Psoas muscle (tissue), 8 donors: ENCODE data around the gene TSPAN15. TPM values are rescaled to one million over a fixed set of nuclear protein-coding genes. Genes with fewer than 3 reads are reported as not detected.

Experiments used
- ATAC-seq, 4 donors: fragments of 200-7000 bp; cut with Tn5 transposase; one replicate each; pipeline ENCODE4 v1.9.1; 2020; ENCODE audit warnings: moderate library complexity in 3 of 4, mild to moderate bottlenecking in 2 of 4
- DNase-seq, 2 donors: peaks; one replicate each; pipeline ENCODE4 v3.0.0-alpha.2; 2020
- H3K27ac ChIP-seq: fragments of 200-600 bp; one replicate; pipeline ENCODE4 v1.8.0; 2022
- H3K27me3 ChIP-seq, 3 donors: fragments of 200-600 bp in 1 of 3; one replicate each; pipeline versions ENCODE4 v1.6.1 to v1.8.0; 2013 to 2022; ENCODE audit warnings: low read length in 2 of 3, mild to moderate bottlenecking in 2 of 3, moderate library complexity in 1 of 3; ENCODE audit not compliant: insufficient read depth in 3 of 3
- H3K36me3 ChIP-seq, 2 donors: fragments of 200-600 bp in 1 of 2; one replicate each; pipeline versions ENCODE4 v1.6.1 to v1.8.0; 2013 to 2022; ENCODE audit warnings: low read depth in 1 of 2, mild to moderate bottlenecking in 1 of 2, moderate library complexity in 1 of 2; ENCODE audit not compliant: insufficient read depth in 1 of 2
- H3K4me1 ChIP-seq: fragments of 200-600 bp; one replicate; pipeline ENCODE4 v1.8.0; 2022
- H3K4me3 ChIP-seq: fragments of 200-600 bp; one replicate; pipeline ENCODE4 v1.8.0; 2022; ENCODE audit warnings: mild to moderate bottlenecking
- H3K9me3 ChIP-seq: fragments of 200-600 bp; one replicate; pipeline ENCODE4 v1.8.0; 2022
- CTCF ChIP-seq: fragments of 200-600 bp; IDR thresholded peaks from one replicate; pipeline ENCODE4 v1.8.0; 2022; ENCODE audit warnings: antibody characterized with exemption
- WGBS, 3 donors: extraction: QIAGEN DNeasy Blood & Tissue Kit; methylation state at CpG; one replicate each; pipeline versions ENCODE4 v1.1.6 to v1.1.7; 2013; 5-methylcytosine and 5-hydroxymethylcytosine counted together
- intact Hi-C, 2 donors: fragments of 100-400 bp; cut with DNase I; formaldehyde crosslinking; loops; one replicate each; pipeline versions ENCODE4 v1.11.0 to v1.14.2; 2022
- polyA plus RNA-seq, 3 donors: library from polyadenylated mRNA; stranded (reverse); fragments of 200-250 nt; gene quantifications; one replicate each; pipeline ENCODE4 v1.2.3, GENCODE V29; 2013
- total RNA-seq, 4 donors: library from RNA; stranded (reverse); fragmentation: NEBNext Ultra II Directional in 2 of 4; extraction: Animal tissue kit (Norgen Biotek cat#: 25700) in 2 of 4; gene quantifications; one replicate each; pipeline versions ENCODE4 v1.2.1 to v1.2.4, GENCODE V29; 2021 to 2023
- donor health status: healthy with polysubstance abuse.
- donor health status: DM: no; HTN: no; CAD: no; lungs with moderate emphysema.
- donor health status: Bipolar disorder and iron deficiency.
- donor health status: healthy.
- donor health status: DM: yes; HTN: yes; CAD: no.
- donor health status: DM: no; HTN: no; CAD: no.
- donor health status: DM: no; HTN: no; CAD: no.
- donor health status: DM: yes; HTN: yes; CAD: no.

The TSPAN15 gene
- total and polyA plus RNA-seq, 7 donors = 6.3 to 35.0 (median 10.7) TPM

DNA sequence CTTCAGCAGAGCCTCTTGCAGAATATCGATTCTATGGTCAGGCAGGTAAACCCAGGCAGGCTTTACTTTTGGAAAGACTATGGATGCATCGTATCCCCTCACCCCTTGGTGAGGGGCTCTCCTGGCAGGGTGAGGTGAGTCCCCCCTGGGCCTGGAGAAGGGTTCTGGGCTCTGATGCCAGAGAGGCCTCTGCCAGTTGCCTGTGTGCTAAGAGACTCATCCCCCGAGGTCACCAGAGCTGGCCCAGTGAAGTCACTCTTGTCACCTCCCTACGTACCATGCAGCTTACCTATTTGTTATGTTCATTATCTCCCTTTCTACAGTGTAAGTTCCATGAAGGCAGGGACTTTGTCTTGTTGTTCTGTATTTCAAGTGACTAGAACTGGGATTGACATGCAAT lies 51.3 kb downstream of the TSPAN15 start:
- intact Hi-C loops = loop anchor here (5.0 to 10.0 kb wide), 2 partner anchors 65 to 268 kb away; no protein-coding TSS in a partner anchor
- peaks cover 70% of the 10 kb centered on the region for H3K4me1 ChIP-seq

GRCh38 chr10:69503001-69503895 lies 52.0 kb downstream of the TSPAN15 start:
- no peak for ATAC-seq
- WGBS, 3 donors = 63 to 79% (median 65%) methylated on average over 18 of the region's 18 CpGs
- intact Hi-C loops = loop anchor here (5.0 to 10.0 kb wide), 2 partner anchors 66 to 268 kb away; no protein-coding TSS in a partner anchor
- no peaks in the 10 kb centered on the region for H3K9me3 ChIP-seq
- peaks cover 68% of the 10 kb centered on the region for H3K4me1 ChIP-seq
- TF ChIP-seq CTCF = no peak
- DNase-seq = no peak
- H3K27me3 ChIP-seq = no peaks in the 10 kb centered on the region
- peaks cover 0 to 15% of the 10 kb centered on the region in 2 donors for H3K36me3 ChIP-seq
- peak overlapping the region; percentile 20 for H3K27ac ChIP-seq
- no peak overlapping the region for H3K4me3 ChIP-seq

More for the DNA sequence above, 51.3 kb downstream of the TSPAN15 start:
- Histone ChIP-seq H3K27ac (no peak overlapping the region), H3K9me3 (no peaks in the 10 kb centered on the region), H3K4me3 (no peak overlapping the region), H3K36me3 (peaks cover 0 to 15% of the 10 kb centered on the region in 2 donors), H3K27me3 (no peaks in the 10 kb centered on the region)
- WGBS, 3 donors = 92 to 100% (median 94%) methylated on average over 4 of the region's 4 CpGs
- DNase-seq = no peak
- no peak for ATAC-seq
- TF ChIP-seq CTCF = no peak

- TF ChIP-seq CTCF = no peak
Measured at GRCh38 chr10:69503896-69504265, 52.6 kb downstream of the TSPAN15 start.

GRCh38 chr10:69504576-69505250 lies 53.4 kb downstream of the TSPAN15 start:
- Histone ChIP-seq H3K4me1 (peaks cover 53% of the 10 kb centered on the region), H3K9me3 (no peaks in the 10 kb centered on the region), H3K4me3 (no peak overlapping the region), H3K36me3 (peaks cover 0 to 15% of the 10 kb centered on the region in 2 donors), H3K27me3 (no peaks in the 10 kb centered on the region), H3K27ac (no peak overlapping the region)
- intact Hi-C loops = loop anchor here (5.0 to 10.0 kb wide), 2 partner anchors 67 to 270 kb away; no protein-coding TSS in a partner anchor
- DNase-seq (no peak), ATAC-seq (no peak)
- no peak for TF ChIP-seq CTCF
- 95 to 100% (median 96%) methylated on average over 6 of the region's 6 CpGs for WGBS, 3 donors

More at GRCh38 chr10:69503896-69504265, 52.6 kb downstream of the TSPAN15 start:
- ATAC-seq = no peak
- Histone ChIP-seq H3K27me3 (no peaks in the 10 kb centered on the region), H3K9me3 (no peaks in the 10 kb centered on the region), H3K27ac (peak overlapping the region; percentile 20), H3K4me3 (no peak overlapping the region), H3K36me3 (peaks cover 0 to 15% of the 10 kb centered on the region in 2 donors), H3K4me1 (peaks cover 61% of the 10 kb centered on the region)
- DNase-seq = peak in 1 of 2 donors; percentile 35
- 83 to 91% (median 89%) methylated on average over 11 of the region's 11 CpGs for WGBS, 3 donors
- intact Hi-C loops = loop anchor here (5.0 to 10.0 kb wide), 2 partner anchors 67 to 269 kb away; no protein-coding TSS in a partner anchor
